HCT116 (cell line): ENCODE results near the gene STON2.

ENCODE experiments used
- CTCF ChIP-seq, 3 experiments: fragments of 200-600 bp in 1 of 3; sonication (generic) in 1 of 3; IDR thresholded peaks in 2 of 3; conservative IDR thresholded peaks in 1 of 3; 2 replicates each; pipeline ENCODE4 v1.5.1; 2012 to 2017; ENCODE audit warnings: low read depth in 2 of 3, low read length in 2 of 3, antibody characterized with exemption in 1 of 3, borderline replicate concordance in 1 of 3, control low read depth in 1 of 3, mild to moderate bottlenecking in 1 of 3, mixed read lengths in 1 of 3, mixed run types in 1 of 3, moderate library complexity in 1 of 3; ENCODE audit not compliant: insufficient read depth in 1 of 3
- RAD21 ChIP-seq: IDR thresholded peaks from 2 replicates; pipeline ENCODE4 v1.6.1; 2012; ENCODE audit warnings: low read depth, mild to moderate bottlenecking

GRCh38 chr14:81243499-81243898 is 156.6 kb downstream of the STON2 start:
- no peak for TF ChIP-seq CTCF (IDR thresholded peaks at IDR 0.05 in 2 of 3, conservative IDR thresholded peaks at IDR 0.05 in 1 of 3; ENCODE audit: borderline replicate concordance in 1 of 3, insufficient read depth in 1 of 3, low read depth in 2 of 3, low read length in 2 of 3)
- TF ChIP-seq RAD21: no peak
